22Rv1 (cell line): ENCODE measurements around the gene OVCA2.

Source experiments
- H3K27ac ChIP-seq: fragments of 450-650 bp; 2 replicates; pipeline ENCODE4 v1.5.1; 2017
- CTCF ChIP-seq: fragments of 450-650 bp; IDR thresholded peaks from 2 replicates; pipeline ENCODE4 v1.5.1; 2017; ENCODE audit warnings: mild to moderate bottlenecking
- ZFX ChIP-seq: fragments of 450-650 bp; IDR thresholded peaks from 2 replicates; pipeline ENCODE4 v1.6.1; 2017; ENCODE audit warnings: antibody characterized with exemption, borderline replicate concordance

The OVCA2 gene

GRCh38 chr17:2077040-2077439 is 35.2 kb downstream of the OVCA2 start:
- no peak overlapping the region for H3K27ac ChIP-seq
- TF ChIP-seq CTCF (no peak), ZFX (no peak)

GRCh38 chr17:2081564-2081963 is 39.7 kb downstream of the OVCA2 start:
- H3K27ac ChIP-seq: no peak overlapping the region
- TF ChIP-seq CTCF: no peak
- no peak for TF ChIP-seq ZFX

GRCh38 chr17:2082003-2082781 is 40.4 kb downstream of the OVCA2 start:
- no peak overlapping the region for H3K27ac ChIP-seq
- TF ChIP-seq ZFX (no peak), CTCF (no peak)

- TF ChIP-seq ZFX (no peak), CTCF (no peak)
- no peak overlapping the region for H3K27ac ChIP-seq
Measured at GRCh38 chr17:2083613-2084035, 41.8 kb downstream of the OVCA2 start.

GRCh38 chr17:2084036-2084765 is 42.4 kb downstream of the OVCA2 start:
- no peak for TF ChIP-seq CTCF
- no peak for TF ChIP-seq ZFX
- H3K27ac ChIP-seq: no peak overlapping the region

GRCh38 chr17:2084766-2085647 is 43.2 kb downstream of the OVCA2 start:
- no peak for TF ChIP-seq ZFX
- no peak for TF ChIP-seq CTCF
- no peak overlapping the region for H3K27ac ChIP-seq
